Duodenal mucosa (tissue), 2 donors: ENCODE results near the gene PITX1.

Experiments
- H3K27ac ChIP-seq: one replicate; pipeline ENCODE4 v1.7.0; 2013; ENCODE audit warnings: low read depth, low read length
- H3K27me3 ChIP-seq, 2 donors: one replicate each; pipeline ENCODE4 v1.7.0; 2013; ENCODE audit warnings: low read length in 2 of 2, control low read depth in 1 of 2; ENCODE audit not compliant: insufficient read depth in 2 of 2, control insufficient read depth in 1 of 2
- H3K36me3 ChIP-seq, 2 donors: one replicate each; pipeline ENCODE4 v1.7.0; 2013; ENCODE audit warnings: low read length in 2 of 2, control low read depth in 1 of 2; ENCODE audit not compliant: insufficient read depth in 2 of 2, control insufficient read depth in 1 of 2
- H3K4me1 ChIP-seq, 2 donors: one replicate each; pipeline ENCODE4 v1.7.0; 2013; ENCODE audit warnings: low read length in 2 of 2, control low read depth in 1 of 2; ENCODE audit not compliant: insufficient read depth in 2 of 2, control insufficient read depth in 1 of 2
- H3K4me3 ChIP-seq, 2 donors: one replicate each; pipeline ENCODE4 v1.7.0; 2013; ENCODE audit warnings: low read length in 2 of 2, low read depth in 1 of 2
- H3K9ac ChIP-seq, 2 donors: one replicate each; pipeline ENCODE4 v1.7.0; 2013; ENCODE audit warnings: low read length in 2 of 2, low read depth in 1 of 2
- H3K9me3 ChIP-seq, 2 donors: one replicate each; pipeline ENCODE4 v1.7.0; 2013; ENCODE audit warnings: low read length in 2 of 2, control low read depth in 1 of 2; ENCODE audit not compliant: control insufficient read depth in 1 of 2

PITX1 gene

GRCh38 chr5:135037519-135038204 lies 3.6 kb upstream of the PITX1 start:
- peak overlapping the region; percentile 25 to 29 for H3K9ac ChIP-seq
- H3K27me3 ChIP-seq: peaks cover 25 to 52% of the 10 kb centered on the region in 2 donors
- peaks cover 7 to 16% of the 10 kb centered on the region in 2 donors for H3K4me1 ChIP-seq
- no peaks in the 10 kb centered on the region for H3K9me3 ChIP-seq
- H3K27ac ChIP-seq: no peak overlapping the region
- H3K4me3 ChIP-seq: peak overlapping the region in 1 of 2 donors; percentile 20
- no peaks in the 10 kb centered on the region for H3K36me3 ChIP-seq

- H3K27ac ChIP-seq: no peak overlapping the region
- H3K4me1 ChIP-seq: peaks cover 7 to 16% of the 10 kb centered on the region in 2 donors
- H3K36me3 ChIP-seq: no peaks in the 10 kb centered on the region
- H3K9ac ChIP-seq: no peak overlapping the region
- H3K4me3 ChIP-seq: no peak overlapping the region
- H3K27me3 ChIP-seq: peaks cover 23 to 51% of the 10 kb centered on the region in 2 donors
- H3K9me3 ChIP-seq: no peaks in the 10 kb centered on the region
These were observed 2.4 kb upstream of the PITX1 start for GRCh38 chr5:135036405-135036804.

- no peaks in the 10 kb centered on the region for H3K36me3 ChIP-seq
- H3K9me3 ChIP-seq: no peaks in the 10 kb centered on the region
- H3K27me3 ChIP-seq: peaks cover 16 to 47% of the 10 kb centered on the region in 2 donors
- H3K4me3 ChIP-seq: no peak overlapping the region
- no peak overlapping the region for H3K9ac ChIP-seq
- peaks cover 11 to 22% of the 10 kb centered on the region in 2 donors for H3K4me1 ChIP-seq
- H3K27ac ChIP-seq: no peak overlapping the region
These were observed 1.6 kb upstream of the PITX1 start for GRCh38 chr5:135035678-135036030.

- Histone ChIP-seq H3K36me3 (no peaks in the 10 kb centered on the region), H3K9me3 (no peaks in the 10 kb centered on the region), H3K27me3 (peaks cover 16 to 47% of the 10 kb centered on the region in 2 donors), H3K4me3 (peak overlapping the region; percentile 41 to 54), H3K4me1 (peaks cover 11 to 26% of the 10 kb centered on the region in 2 donors), H3K27ac (no peak overlapping the region), H3K9ac (peak overlapping the region; percentile 25 to 49)
These were observed 1.1 kb upstream of the PITX1 start for GRCh38 chr5:135034963-135035677.

- H3K9me3 ChIP-seq: no peaks in the 10 kb centered on the region
- H3K36me3 ChIP-seq: no peaks in the 10 kb centered on the region
- peak overlapping the region; percentile 42 for H3K27ac ChIP-seq
- peaks cover 11 to 27% of the 10 kb centered on the region in 2 donors for H3K4me1 ChIP-seq
- peak overlapping the region; percentile 25 to 49 for H3K9ac ChIP-seq
- peaks cover 16 to 43% of the 10 kb centered on the region in 2 donors for H3K27me3 ChIP-seq
- H3K4me3 ChIP-seq: peak overlapping the region; percentile 41 to 88
These were observed 371 bp upstream of the PITX1 start for GRCh38 chr5:135034236-135034962.

GRCh38 chr5:135032999-135033861 lies 798 bp downstream of the PITX1 start:
- peaks cover 13 to 31% of the 10 kb centered on the region in 2 donors for H3K27me3 ChIP-seq
- H3K4me3 ChIP-seq: peak overlapping the region; percentile 88 to 93
- peak overlapping the region; percentile 73 for H3K27ac ChIP-seq
- peak overlapping the region; percentile 73 to 90 for H3K9ac ChIP-seq
- H3K4me1 ChIP-seq: peaks cover 11 to 21% of the 10 kb centered on the region in 2 donors
- no peaks in the 10 kb centered on the region for H3K9me3 ChIP-seq
- H3K36me3 ChIP-seq: peaks cover 0 to 6% of the 10 kb centered on the region in 2 donors

- peak overlapping the region; percentile 73 to 90 for H3K9ac ChIP-seq
- H3K36me3 ChIP-seq: peaks cover 0 to 6% of the 10 kb centered on the region in 2 donors
- peak overlapping the region; percentile 88 to 93 for H3K4me3 ChIP-seq
- peaks cover 11 to 21% of the 10 kb centered on the region in 2 donors for H3K4me1 ChIP-seq
- no peak overlapping the region for H3K27ac ChIP-seq
- no peaks in the 10 kb centered on the region for H3K9me3 ChIP-seq
- peaks cover 7 to 26% of the 10 kb centered on the region in 2 donors for H3K27me3 ChIP-seq
These were observed 1.4 kb downstream of the PITX1 start for GRCh38 chr5:135032695-135032998.

GRCh38 chr5:135031813-135032694 lies 2.0 kb downstream of the PITX1 start:
- Histone ChIP-seq H3K27me3 (peaks cover 3 to 20% of the 10 kb centered on the region in 2 donors), H3K9me3 (no peaks in the 10 kb centered on the region), H3K9ac (peak overlapping the region; percentile 73 to 90), H3K27ac (peak overlapping the region; percentile 50), H3K4me3 (peak overlapping the region; percentile 88 to 93), H3K36me3 (peaks cover 0 to 6% of the 10 kb centered on the region in 2 donors), H3K4me1 (peaks cover 16 to 21% of the 10 kb centered on the region in 2 donors)
